Caki2 (cell line): ENCODE results near the gene APOA1. TPM values are rescaled to one million over a fixed set of nuclear protein-coding genes. Genes with fewer than 3 reads are reported as not detected.

Experiments
- DNase-seq: peaks from one replicate; pipeline ENCODE4 v3.0.0-alpha.2; 2015; ENCODE audit warnings: low read depth
- in situ Hi-C: cut with HindIII; loops from 2 replicates; pipeline ENCODE4 v1.10.0; 2016; ENCODE audit warnings: low sequenced_read_pairs, low pct_unique_long_range_greater_than_20kb, mixed read lengths
- total RNA-seq: library from RNA; depleted of rRNA; stranded (reverse); fragments of >200 nt; shearing (Covaris generic); gene quantifications from 2 replicates; pipeline ENCODE4 v1.2.3, GENCODE V29; 2014; ENCODE audit warnings: low replicate concordance

The APOA1 gene
- total RNA-seq, 1 experiment from 2014 or later = not detected

DNA sequence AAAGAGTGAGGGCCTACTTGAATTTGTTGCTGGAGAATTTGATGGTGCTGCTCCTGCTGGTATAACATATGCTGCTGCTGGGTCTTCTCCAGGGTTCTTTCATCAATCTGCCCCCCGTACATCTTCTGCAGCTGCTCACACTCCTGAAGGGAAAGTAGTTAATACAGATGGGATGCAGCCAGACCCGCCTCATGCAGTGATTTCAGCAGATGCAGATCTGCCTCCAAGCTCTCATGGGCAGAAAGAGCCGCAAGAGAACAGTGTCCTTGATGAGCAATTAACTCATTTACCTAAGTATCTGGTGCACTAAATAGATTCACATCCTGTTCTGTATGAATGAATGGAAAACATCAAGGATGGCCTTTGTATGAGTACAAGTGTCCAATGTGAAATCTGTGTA is 24.8 kb upstream of the APOA1 start:
- no peak for DNase-seq
- in situ Hi-C loops = no loop called here

- no peak for DNase-seq
- in situ Hi-C loops = no loop called here
Measured at GRCh38 chr11:116861539-116861938, 24.1 kb upstream of the APOA1 start.

- no peak for DNase-seq
Measured at GRCh38 chr11:116860303-116860702, 22.9 kb upstream of the APOA1 start.

GRCh38 chr11:116859175-116859574 is 21.8 kb upstream of the APOA1 start:
- no peak for DNase-seq
- in situ Hi-C loops = no loop called here

More at GRCh38 chr11:116860303-116860702, 22.9 kb upstream of the APOA1 start:
- in situ Hi-C loops = no loop called here

DNA sequence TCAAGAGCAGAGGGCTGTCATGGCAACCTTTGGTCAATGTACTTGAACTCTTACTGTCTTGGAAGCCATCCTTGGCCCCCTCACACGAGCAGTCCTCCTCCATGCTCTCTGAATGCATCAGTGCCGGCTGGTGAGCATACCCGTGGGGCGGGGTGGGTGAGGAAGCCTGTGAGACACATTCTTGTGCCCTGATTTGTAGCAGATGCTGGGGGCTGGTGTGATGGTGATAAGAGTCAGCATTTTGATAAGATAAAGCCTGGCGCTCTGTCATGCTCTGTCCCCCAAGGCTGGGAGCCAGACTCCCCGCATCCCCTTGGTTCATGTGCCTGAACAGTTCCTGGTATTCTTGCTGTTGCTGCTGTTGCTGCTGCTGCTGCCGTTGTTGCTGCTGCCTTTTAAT is 20.5 kb upstream of the APOA1 start:
- DNase-seq = no peak
- in situ Hi-C loops = no loop called here

- in situ Hi-C loops = no loop called here
- DNase-seq = no peak
Measured at GRCh38 chr11:116857316-116857715, 19.9 kb upstream of the APOA1 start.

- in situ Hi-C loops = no loop called here
- no peak for DNase-seq
Measured at GRCh38 chr11:116856423-116856822, 19.0 kb upstream of the APOA1 start.

GRCh38 chr11:116855413-116855812 is 18.0 kb upstream of the APOA1 start:
- in situ Hi-C loops = no loop called here
- no peak for DNase-seq

DNA sequence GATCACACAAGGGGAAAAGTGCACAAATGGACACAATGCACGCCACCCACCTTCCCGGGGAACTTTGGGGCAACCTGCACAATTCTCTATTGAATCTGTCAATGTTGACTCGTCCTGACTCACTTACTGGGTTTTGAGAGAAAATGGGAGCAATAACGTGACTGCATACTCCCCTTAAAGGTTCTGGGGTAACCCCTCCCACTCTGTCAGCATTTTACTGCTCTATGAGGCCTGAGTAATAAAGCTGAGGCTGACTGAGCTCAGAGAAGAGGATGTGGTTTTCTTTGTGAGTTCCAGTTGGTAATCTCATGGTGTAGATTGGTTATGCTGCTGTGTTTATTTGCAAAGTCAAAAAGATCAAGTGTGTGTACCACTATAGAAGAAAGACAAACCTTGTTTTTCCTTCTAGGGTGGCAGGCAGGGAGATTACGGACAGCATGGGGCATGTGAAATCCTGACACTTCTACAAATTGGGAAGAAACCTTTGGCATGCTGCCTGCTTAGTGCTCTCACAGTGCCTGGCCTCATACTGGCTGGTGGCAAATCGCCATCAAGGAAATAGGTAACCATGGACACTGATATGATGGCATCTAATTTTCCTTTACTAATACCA is 16.1 kb upstream of the APOA1 start:
- DNase-seq = peak; percentile 79
- in situ Hi-C loops = no loop called here

GRCh38 chr11:116852261-116853031 is 15.0 kb upstream of the APOA1 start:
- peak; percentile 41 for DNase-seq

DNA sequence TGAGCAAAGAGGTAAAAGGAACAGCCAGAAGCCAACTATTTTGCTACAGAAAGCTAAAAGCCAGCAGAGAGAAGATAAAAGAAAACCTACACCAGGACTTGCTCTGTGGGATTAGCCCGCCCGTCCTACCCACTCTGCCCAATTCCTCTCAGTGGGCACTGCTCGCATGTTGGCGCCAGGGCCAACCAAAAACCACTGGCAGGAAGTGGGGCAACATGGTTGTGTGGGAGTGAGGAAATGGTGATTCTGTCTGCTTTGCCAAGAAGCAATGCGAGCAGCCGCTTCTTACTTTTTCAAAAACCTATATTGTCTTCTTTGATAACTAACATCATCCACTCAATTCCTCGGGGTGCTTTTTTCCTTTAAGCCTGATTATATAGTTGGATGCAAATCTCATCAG is 14.2 kb upstream of the APOA1 start:
- no peak for DNase-seq
- in situ Hi-C loops = no loop called here

More at GRCh38 chr11:116852261-116853031, 15.0 kb upstream of the APOA1 start:
- in situ Hi-C loops = no loop called here

- in situ Hi-C loops = no loop called here
- no peak for DNase-seq
Measured at GRCh38 chr11:116849486-116849885, 12.1 kb upstream of the APOA1 start.

GRCh38 chr11:116849060-116849459 is 11.6 kb upstream of the APOA1 start:
- in situ Hi-C loops = no loop called here
- no peak for DNase-seq

DNA sequence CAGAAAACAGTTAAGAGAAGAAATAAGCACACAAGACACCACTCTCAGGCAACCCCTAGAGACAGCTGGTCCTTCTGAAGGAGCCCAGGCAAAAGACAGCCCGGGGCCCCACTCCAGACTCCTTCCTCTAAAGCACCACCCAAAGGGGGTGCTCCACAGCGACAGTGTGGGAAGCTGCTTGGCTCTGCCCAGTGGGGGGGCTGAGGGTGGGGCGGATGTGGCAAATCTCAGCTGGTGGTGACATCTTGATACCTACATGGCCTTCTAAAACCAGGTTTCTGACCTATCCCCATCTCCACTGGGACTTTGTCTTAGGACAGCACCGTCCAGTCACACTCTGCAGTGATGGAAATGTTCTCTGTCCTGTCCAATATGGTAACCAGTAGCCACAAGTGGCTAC is 10.2 kb upstream of the APOA1 start:
- in situ Hi-C loops = no loop called here
- no peak for DNase-seq

GRCh38 chr11:116844722-116845121 is 7.3 kb upstream of the APOA1 start:
- in situ Hi-C loops = no loop called here
- no peak for DNase-seq

DNA sequence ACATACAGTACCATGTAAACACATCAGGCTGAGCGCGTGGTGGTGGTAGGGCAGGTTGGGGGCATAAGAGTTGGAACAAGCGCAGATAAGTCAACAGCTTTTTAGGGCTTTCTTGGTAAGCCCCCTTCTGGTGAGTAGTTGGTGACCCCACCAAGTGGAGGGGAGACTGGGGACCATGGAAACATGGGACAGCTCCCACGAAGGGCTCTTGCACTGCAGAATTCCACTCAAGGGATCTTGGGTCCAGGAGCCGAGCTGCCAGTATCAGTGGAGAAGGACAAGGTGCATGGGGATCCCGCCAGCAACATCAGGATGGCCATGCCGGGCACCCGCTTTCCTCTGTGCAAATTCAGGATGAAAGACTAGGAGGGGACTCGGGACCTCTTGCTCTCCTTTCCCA is 6.2 kb upstream of the APOA1 start:
- no peak for DNase-seq
- in situ Hi-C loops = no loop called here

- in situ Hi-C loops = no loop called here
- DNase-seq = no peak
Measured at GRCh38 chr11:116842909-116843308, 5.5 kb upstream of the APOA1 start.

DNA sequence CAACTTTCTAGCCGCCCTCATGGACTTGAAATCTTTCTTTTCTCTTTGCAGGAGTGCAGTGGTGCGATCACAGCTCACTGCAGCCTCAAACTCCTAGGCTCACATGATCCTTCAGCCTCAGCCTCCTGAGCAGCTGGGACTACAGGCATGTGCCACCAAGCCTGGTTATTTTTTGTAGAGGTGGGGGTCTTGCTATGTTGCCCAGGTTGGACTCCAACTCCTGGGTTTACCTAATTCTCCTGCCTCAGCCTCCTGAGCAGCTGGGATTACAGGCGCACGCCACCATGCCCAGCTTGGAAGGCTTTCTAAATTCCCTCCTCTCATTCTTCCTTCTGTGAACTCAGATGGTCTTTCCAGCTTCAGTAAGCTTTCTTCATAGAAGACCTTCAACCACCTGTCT is 4.7 kb upstream of the APOA1 start:
- in situ Hi-C loops = no loop called here
- no peak for DNase-seq

- DNase-seq = no peak
- in situ Hi-C loops = no loop called here
Measured at GRCh38 chr11:116840746-116841296, 3.4 kb upstream of the APOA1 start.
